Natural killer cell (primary cell): ENCODE data around the gene PHC1. TPM values are rescaled to one million over a fixed set of nuclear protein-coding genes. Genes with fewer than 3 reads are reported as not detected.

Experiments
- ATAC-seq, 3 donors: fragments of 150-1000 bp in 2 of 3; fragments of 200-7000 bp in 1 of 3; cut with Tn5 transposase; 1 replicate in 1 of 3; 2 replicates in 2 of 3; pipeline ENCODE4 v1.10.0; 2021; ENCODE audit warnings: mild to moderate bottlenecking in 2 of 3, moderate library complexity in 2 of 3
- DNase-seq, 2 donors: peaks; one replicate each; pipeline versions ENCODE4 v3.0.0 to v3.0.0-alpha.2; 2013 to 2021; ENCODE audit warnings: mixed read lengths in 1 of 2
- H3K27ac ChIP-seq: one replicate; pipeline ENCODE4 v1.5.1; 2013; ENCODE audit warnings: mild to moderate bottlenecking, low read length
- H3K27me3 ChIP-seq: one replicate; pipeline ENCODE4 v1.6.1; 2013; ENCODE audit warnings: low read length; ENCODE audit not compliant: control insufficient read depth, insufficient read depth
- H3K36me3 ChIP-seq: one replicate; pipeline ENCODE4 v1.6.1; 2013; ENCODE audit warnings: low read length; ENCODE audit not compliant: control insufficient read depth, insufficient read depth
- H3K4me1 ChIP-seq: one replicate; pipeline ENCODE4 v1.6.1; 2013; ENCODE audit warnings: low read length; ENCODE audit not compliant: control insufficient read depth, insufficient read depth
- H3K4me3 ChIP-seq: one replicate; pipeline ENCODE4 v1.5.1; 2013; ENCODE audit warnings: low read length
- H3K9me3 ChIP-seq: one replicate; pipeline ENCODE4 v1.6.1; 2013; ENCODE audit warnings: low read length; ENCODE audit not compliant: control insufficient read depth, insufficient read depth
- H3K27ac Mint-ChIP-seq, 2 donors: one replicate each; pipeline ENCODE4 v1.8.0; 2022; ENCODE audit warnings: mild to moderate bottlenecking in 2 of 2, mixed read lengths in 2 of 2, moderate library complexity in 1 of 2
- H3K27me3 Mint-ChIP-seq, 2 donors: one replicate each; pipeline ENCODE4 v1.8.0; 2022; ENCODE audit warnings: low read depth in 2 of 2, mixed read lengths in 2 of 2
- H3K36me3 Mint-ChIP-seq: one replicate; pipeline ENCODE4 v1.8.0; 2022; ENCODE audit warnings: mixed read lengths
- H3K4me1 Mint-ChIP-seq, 2 donors: one replicate each; pipeline ENCODE4 v1.8.0; 2022; ENCODE audit warnings: mixed read lengths in 2 of 2
- H3K4me3 Mint-ChIP-seq: one replicate; pipeline ENCODE4 v1.8.0; 2022; ENCODE audit warnings: mild to moderate bottlenecking, moderate library complexity, mixed read lengths
- H3K9me3 Mint-ChIP-seq, 2 donors: one replicate each; pipeline ENCODE4 v1.8.0; 2022; ENCODE audit warnings: mixed read lengths in 2 of 2
- WGBS: methylation state at CpG from one replicate; pipeline ENCODE4 v1.1.7; 2013; ENCODE audit warnings: missing lambda C conversion rate; ENCODE audit not compliant: insufficient coverage; 5-methylcytosine and 5-hydroxymethylcytosine counted together
- intact Hi-C: fragments of 100-400 bp; cut with micrococcal nuclease; formaldehyde crosslinking; loops from one replicate; pipeline ENCODE4 v1.14.2; 2022
- total RNA-seq, 4 donors: library from RNA; stranded (reverse); fragments of 120-200 nt in 1 of 4; gene quantifications; one replicate each; pipeline versions ENCODE4 v1.2.3 to v1.2.4, GENCODE V29; 2013 to 2022
- TF ChIP-seq, protein P1 (sequence below): fragments of 200-600 bp; IDR thresholded peaks from one replicate; pipeline ENCODE4 v1.8.0; 2022; ENCODE audit warnings: antibody characterized with exemption

PHC1 gene
- total RNA-seq, 3 donors from 2014 or later (not counting 1 experiment from before 2014, with no cell fraction given): 37.8 to 39.6 (median 38.6) TPM

- Histone ChIP-seq H3K27me3 (no peaks in the 10 kb centered on the region), H3K27ac (peak overlapping the region; percentile 45), H3K9me3 (no peaks in the 10 kb centered on the region), H3K4me3 (peak overlapping the region; percentile 60), H3K4me1 (peaks cover 10% of the 10 kb centered on the region), H3K36me3 (peaks cover 8% of the 10 kb centered on the region)
- H3K9me3 Mint-ChIP-seq: no peaks in the 10 kb centered on the region
- no peaks in the 10 kb centered on the region for H3K27me3 Mint-ChIP-seq
- ATAC-seq (peak; percentile 75 to 78 (median 77)), DNase-seq (peak; percentile 45 to 77)
- intact Hi-C loops: loop anchor here (2.0 to 5.0 kb wide), 3 partner anchors 37 to 134 kb away; no protein-coding TSS in a partner anchor
- WGBS: 7% methylated on average over 30 of the region's 35 CpGs
- H3K27ac Mint-ChIP-seq: no peak overlapping the region
- no peak overlapping the region for H3K4me3 Mint-ChIP-seq
- H3K4me1 Mint-ChIP-seq: peaks cover 13 to 14% of the 10 kb centered on the region in 2 donors
- TF ChIP-seq, protein P1, sequence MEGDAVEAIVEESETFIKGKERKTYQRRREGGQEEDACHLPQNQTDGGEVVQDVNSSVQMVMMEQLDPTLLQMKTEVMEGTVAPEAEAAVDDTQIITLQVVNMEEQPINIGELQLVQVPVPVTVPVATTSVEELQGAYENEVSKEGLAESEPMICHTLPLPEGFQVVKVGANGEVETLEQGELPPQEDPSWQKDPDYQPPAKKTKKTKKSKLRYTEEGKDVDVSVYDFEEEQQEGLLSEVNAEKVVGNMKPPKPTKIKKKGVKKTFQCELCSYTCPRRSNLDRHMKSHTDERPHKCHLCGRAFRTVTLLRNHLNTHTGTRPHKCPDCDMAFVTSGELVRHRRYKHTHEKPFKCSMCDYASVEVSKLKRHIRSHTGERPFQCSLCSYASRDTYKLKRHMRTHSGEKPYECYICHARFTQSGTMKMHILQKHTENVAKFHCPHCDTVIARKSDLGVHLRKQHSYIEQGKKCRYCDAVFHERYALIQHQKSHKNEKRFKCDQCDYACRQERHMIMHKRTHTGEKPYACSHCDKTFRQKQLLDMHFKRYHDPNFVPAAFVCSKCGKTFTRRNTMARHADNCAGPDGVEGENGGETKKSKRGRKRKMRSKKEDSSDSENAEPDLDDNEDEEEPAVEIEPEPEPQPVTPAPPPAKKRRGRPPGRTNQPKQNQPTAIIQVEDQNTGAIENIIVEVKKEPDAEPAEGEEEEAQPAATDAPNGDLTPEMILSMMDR: no peak
- peaks cover 5% of the 10 kb centered on the region for H3K36me3 Mint-ChIP-seq
These were observed 612 bp downstream of the PHC1 start for GRCh38 chr12:8914716-8915526.

DNA sequence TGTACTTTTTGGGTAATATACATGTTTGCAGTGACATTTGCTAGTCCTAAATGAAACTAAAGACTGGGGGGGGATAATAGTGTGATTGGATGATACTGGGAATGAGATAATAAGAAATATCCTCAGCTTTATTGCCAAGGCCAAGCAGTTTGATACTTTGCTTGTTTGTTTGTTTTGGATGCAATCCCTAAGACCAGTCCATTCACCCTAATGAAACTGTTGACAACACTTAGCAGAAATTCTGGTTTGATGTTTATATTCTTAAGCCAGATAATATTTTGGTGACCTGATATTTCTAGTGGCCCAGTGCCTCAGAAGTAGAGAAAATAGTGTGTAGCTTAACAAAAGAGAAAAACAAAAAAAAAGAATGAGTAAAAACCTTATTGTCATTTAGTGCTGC lies 1.8 kb downstream of the PHC1 start:
- H3K27me3 ChIP-seq: no peaks in the 10 kb centered on the region
- ATAC-seq (no peak), DNase-seq (no peak)
- Mint-ChIP-seq H3K27me3 (no peaks in the 10 kb centered on the region), H3K36me3 (peaks cover 11% of the 10 kb centered on the region), H3K4me3 (no peak overlapping the region), H3K4me1 (peaks cover 13 to 14% of the 10 kb centered on the region in 2 donors), H3K27ac (no peak overlapping the region), H3K9me3 (no peaks in the 10 kb centered on the region)
- no peaks in the 10 kb centered on the region for H3K9me3 ChIP-seq
- intact Hi-C loops: no loop called here
- TF ChIP-seq, protein P1: no peak
- no peak overlapping the region for H3K27ac ChIP-seq
- H3K4me1 ChIP-seq: peaks cover 10% of the 10 kb centered on the region
- H3K36me3 ChIP-seq: peaks cover 15% of the 10 kb centered on the region
- no peak overlapping the region for H3K4me3 ChIP-seq

GRCh38 chr12:8917031-8917430 lies 2.7 kb downstream of the PHC1 start:
- H3K36me3 Mint-ChIP-seq: peaks cover 13% of the 10 kb centered on the region
- H3K9me3 ChIP-seq: no peaks in the 10 kb centered on the region
- no peaks in the 10 kb centered on the region for H3K27me3 Mint-ChIP-seq
- 89% methylated on average over 3 of the region's 3 CpGs for WGBS
- peaks cover 13 to 14% of the 10 kb centered on the region in 2 donors for H3K4me1 Mint-ChIP-seq
- H3K27ac Mint-ChIP-seq: no peak overlapping the region
- H3K4me1 ChIP-seq: peaks cover 10% of the 10 kb centered on the region
- H3K4me3 Mint-ChIP-seq: no peak overlapping the region
- DNase-seq (no peak), ATAC-seq (no peak)
- intact Hi-C loops: no loop called here
- peaks cover 21% of the 10 kb centered on the region for H3K36me3 ChIP-seq
- H3K4me3 ChIP-seq: no peak overlapping the region
- TF ChIP-seq, protein P1: no peak
- H3K27ac ChIP-seq: no peak overlapping the region
- no peaks in the 10 kb centered on the region for H3K27me3 ChIP-seq
- H3K9me3 Mint-ChIP-seq: no peaks in the 10 kb centered on the region
